GM12878 (cell line): ENCODE results near the gene LDLRAD4.

Experiments used
- KDM1A ChIP-seq: fragments of 200-600 bp; sonication (generic); IDR thresholded peaks from 2 replicates; pipeline ENCODE4 v1.6.1; 2016; ENCODE audit warnings: borderline replicate concordance
- YBX1 ChIP-seq: fragments of 450-650 bp; IDR thresholded peaks from 2 replicates; pipeline ENCODE4 v1.6.1; 2016; ENCODE audit warnings: antibody characterized with exemption

GRCh38 chr18:13368080-13368813 is 149.7 kb downstream of the LDLRAD4 start:
- TF ChIP-seq YBX1: no peak
- no peak for TF ChIP-seq KDM1A
